ENCODE data around the gene BCL2L13.
"Not testable (repeated sequence)": the region's sequence is repeated elsewhere in the genome, so short reads cannot be mapped to it uniquely, and the experiment has no call there.

The BCL2L13 gene

DNA sequence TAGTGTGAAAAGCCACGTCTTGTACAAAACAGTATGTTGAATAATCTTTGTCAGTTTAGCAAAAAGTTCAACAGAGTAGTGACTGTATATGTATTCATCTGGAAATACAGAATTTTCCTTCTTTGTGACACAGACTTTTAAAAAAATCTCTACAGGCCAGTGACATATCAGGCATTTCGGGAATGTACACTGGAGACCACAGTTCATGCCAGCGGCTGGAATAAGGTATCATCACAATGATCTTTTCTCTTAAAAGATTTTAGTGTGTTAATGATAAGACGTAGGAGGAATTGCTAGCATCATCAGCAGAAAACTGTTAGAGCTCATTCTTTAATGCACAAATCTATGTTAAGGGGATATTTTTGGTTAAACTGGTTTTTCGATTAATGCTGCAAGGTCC lies 57.4 kb downstream of the BCL2L13 start:
- Mint-ChIP-seq H3K27ac (no peak overlapping the region), H3K36me3 (ENCODE audit: low read depth) (peaks cover 33% of the 10 kb centered on the region), H3K27me3 (no peaks in the 10 kb centered on the region), H3K9me3 (no peaks in the 10 kb centered on the region), H3K4me1 (ENCODE audit: low read depth) (peaks cover 4% of the 10 kb centered on the region), H3K4me3 (no peak overlapping the region)

DNA sequence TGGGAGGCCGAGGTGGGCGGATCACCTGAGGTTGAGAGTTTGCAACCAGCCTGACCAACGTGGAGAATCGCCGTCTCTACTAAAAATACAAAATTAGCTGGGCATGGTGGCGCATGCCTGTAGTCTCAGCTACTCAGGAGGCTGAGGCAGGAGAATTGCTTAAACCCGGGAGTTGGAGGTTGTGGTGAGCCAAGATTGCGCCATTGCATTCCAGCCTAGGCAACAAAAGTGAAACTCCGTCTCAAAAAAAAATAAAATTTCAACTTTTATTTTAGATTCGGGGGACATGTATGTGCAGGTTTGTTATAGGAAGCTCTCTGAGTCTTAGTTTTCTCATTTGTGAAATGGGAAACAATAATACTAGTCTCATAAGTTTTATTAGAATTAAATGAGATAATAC lies 58.6 kb downstream of the BCL2L13 start:
- H3K4me3 Mint-ChIP-seq; H3K9me3 Mint-ChIP-seq; H3K27ac Mint-ChIP-seq; H3K27me3 Mint-ChIP-seq; H3K4me1 Mint-ChIP-seq (ENCODE audit: low read depth): not testable (repeated sequence)
- H3K36me3 Mint-ChIP-seq (ENCODE audit: low read depth) = peaks cover 24% of the 10 kb centered on the region

DNA sequence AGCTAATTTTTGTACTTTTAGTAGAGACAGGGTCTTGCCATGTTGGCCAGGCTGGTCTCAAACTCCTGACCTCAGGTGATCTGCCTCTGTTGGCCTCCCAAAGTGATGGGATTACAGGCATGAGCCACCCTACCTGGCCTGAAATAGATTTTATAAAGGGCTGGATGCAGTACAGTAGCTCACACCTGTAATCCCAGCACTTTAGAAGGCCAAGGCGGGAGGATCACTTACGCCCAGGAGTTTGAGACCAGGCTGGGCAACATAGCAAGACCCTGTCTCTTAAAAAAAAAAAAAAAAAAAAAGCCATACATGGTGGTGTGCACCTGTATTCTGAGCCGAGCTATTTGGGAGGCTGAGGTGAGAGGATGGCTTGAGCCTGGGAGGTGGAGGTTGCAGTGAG lies 59.7 kb downstream of the BCL2L13 start:
- H3K9me3 Mint-ChIP-seq; H3K27ac Mint-ChIP-seq; H3K27me3 Mint-ChIP-seq; H3K4me3 Mint-ChIP-seq; H3K4me1 Mint-ChIP-seq (ENCODE audit: low read depth): not testable (repeated sequence)
- H3K36me3 Mint-ChIP-seq (ENCODE audit: low read depth) = peaks cover 24% of the 10 kb centered on the region

DNA sequence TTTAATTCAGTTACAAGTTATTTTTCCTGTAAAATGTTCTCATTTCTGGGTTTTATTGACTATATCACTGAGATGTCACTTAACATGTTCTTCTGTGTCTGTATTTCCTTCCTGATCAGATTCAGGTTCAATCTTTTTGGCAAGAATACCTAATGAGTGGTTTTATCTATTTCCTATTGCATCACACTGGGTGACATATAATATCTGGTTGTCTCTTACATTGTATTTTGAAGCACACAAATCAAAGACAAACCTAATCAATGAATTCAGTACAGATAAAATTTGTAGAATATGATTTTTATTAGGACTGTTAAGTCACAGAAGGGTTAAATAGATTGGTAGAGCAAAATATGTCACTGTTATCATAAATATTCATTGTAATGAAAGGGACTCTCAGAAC lies 60.4 kb downstream of the BCL2L13 start:
- H3K36me3 Mint-ChIP-seq (ENCODE audit: low read depth) = peaks cover 30% of the 10 kb centered on the region
- no peak overlapping the region for H3K27ac Mint-ChIP-seq
- no peaks in the 10 kb centered on the region for H3K9me3 Mint-ChIP-seq

DNA sequence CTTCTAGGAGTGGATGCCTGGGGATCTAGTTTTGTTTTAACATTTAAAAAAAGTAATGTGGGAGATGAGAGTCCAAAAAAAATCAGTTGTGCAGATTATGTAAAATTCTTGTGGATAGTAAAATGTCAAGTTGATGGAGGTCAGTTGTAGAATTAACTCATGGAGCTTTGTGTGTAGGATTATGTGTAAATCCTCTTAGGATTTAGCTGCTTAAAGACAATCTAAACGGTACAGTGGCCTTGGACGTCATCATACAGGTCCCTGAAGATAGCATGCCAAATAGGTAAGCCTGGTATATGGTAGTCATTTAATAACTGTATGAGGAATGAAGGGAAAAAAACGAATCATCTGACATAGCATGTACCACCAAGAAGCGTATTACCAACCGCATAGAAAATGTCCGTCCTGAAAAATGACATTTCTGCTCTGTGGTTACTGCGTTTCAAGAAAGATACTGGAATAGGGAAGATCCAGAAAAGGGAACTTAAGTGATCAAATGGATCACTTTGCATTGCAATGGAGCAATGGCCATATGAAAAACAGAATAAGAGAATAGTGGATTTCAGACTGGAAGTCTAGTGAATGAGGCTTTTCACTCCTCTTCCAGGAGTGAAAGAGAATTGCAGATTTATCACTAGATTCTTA lies 61.3 kb downstream of the BCL2L13 start:
- no peaks in the 10 kb centered on the region for H3K9me3 Mint-ChIP-seq
- H3K27ac Mint-ChIP-seq = no peak overlapping the region
- peaks cover 6% of the 10 kb centered on the region for H3K4me1 Mint-ChIP-seq (ENCODE audit: low read depth)
- H3K4me3 Mint-ChIP-seq = no peak overlapping the region
- peaks cover 27% of the 10 kb centered on the region for H3K36me3 Mint-ChIP-seq (ENCODE audit: low read depth)
- no peaks in the 10 kb centered on the region for H3K27me3 Mint-ChIP-seq

More for the DNA sequence above, 60.4 kb downstream of the BCL2L13 start:
- Mint-ChIP-seq H3K4me1 (ENCODE audit: low read depth) (peaks cover 4% of the 10 kb centered on the region), H3K27me3 (no peaks in the 10 kb centered on the region), H3K4me3 (no peak overlapping the region)

DNA sequence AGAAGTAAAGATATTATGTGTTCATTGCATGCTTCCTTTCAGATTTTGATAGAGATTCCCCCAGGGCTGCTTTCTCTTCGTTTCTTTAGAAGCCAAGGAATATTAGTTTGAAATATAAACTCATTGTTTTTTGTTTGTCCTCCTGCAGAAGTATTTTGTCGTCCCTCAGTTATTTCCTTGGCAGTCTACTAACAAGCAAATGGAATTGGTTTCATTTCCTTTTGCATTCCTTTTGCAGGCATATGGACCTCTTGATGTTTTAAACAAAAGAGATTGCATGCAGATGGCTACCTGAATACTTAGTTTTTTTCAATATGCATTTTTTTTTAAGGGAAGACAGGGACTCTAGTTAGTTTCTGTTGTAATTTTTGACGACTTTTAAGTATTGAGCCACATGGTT lies 62.2 kb downstream of the BCL2L13 start:
- Mint-ChIP-seq H3K4me3 (no peak overlapping the region), H3K27ac (no peak overlapping the region), H3K9me3 (no peaks in the 10 kb centered on the region), H3K4me1 (ENCODE audit: low read depth) (peaks cover 13% of the 10 kb centered on the region), H3K27me3 (no peaks in the 10 kb centered on the region), H3K36me3 (ENCODE audit: low read depth) (peaks cover 26% of the 10 kb centered on the region)

DNA sequence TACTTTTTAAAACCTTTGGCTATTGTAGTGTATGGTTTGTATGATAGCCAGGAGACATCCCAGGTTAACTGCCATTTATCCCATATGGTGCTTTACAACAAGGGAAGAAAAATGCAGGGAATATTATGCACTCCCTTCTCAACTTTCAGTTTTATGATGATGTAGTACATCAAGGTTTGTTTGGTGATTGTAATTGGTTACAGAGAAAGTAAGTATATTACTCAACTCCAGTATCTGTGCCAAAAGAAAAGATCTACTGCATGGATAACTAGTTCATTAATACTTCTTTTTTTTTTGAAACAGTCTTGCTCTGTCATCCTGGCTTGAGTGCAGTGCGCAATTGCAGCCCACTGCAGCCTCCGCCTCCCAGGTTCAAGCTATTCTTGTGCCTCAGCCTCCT lies 65.3 kb downstream of the BCL2L13 start:
- Mint-ChIP-seq H3K4me3 (no peak overlapping the region), H3K36me3 (ENCODE audit: low read depth) (peaks cover 30% of the 10 kb centered on the region), H3K9me3 (no peaks in the 10 kb centered on the region), H3K4me1 (ENCODE audit: low read depth) (peaks cover 28% of the 10 kb centered on the region), H3K27ac (no peak overlapping the region), H3K27me3 (no peaks in the 10 kb centered on the region)

DNA sequence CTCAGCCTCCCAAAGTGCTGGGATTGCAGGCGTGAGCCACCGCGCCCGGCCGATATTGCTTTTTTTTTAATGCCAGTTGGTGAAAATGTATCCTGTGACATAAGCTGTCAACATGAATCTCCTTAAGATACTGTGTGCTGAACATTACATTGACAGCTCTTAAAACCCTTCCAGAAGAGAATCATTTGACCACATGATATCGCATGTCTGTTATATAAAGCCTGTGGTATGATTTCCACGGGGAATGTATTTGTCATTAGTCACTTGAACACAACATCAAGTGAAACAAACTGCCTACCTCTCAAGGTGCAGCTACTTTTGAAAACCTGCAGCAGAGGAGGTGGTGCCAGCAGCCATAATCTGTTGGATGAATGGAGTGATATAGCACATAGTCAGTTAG lies 67.0 kb downstream of the BCL2L13 start:
- Mint-ChIP-seq H3K27ac (peak overlapping the region; percentile 93), H3K4me3 (peak overlapping the region; percentile 51), H3K36me3 (ENCODE audit: low read depth) (peaks cover 28% of the 10 kb centered on the region), H3K4me1 (ENCODE audit: low read depth) (peaks cover 26% of the 10 kb centered on the region), H3K27me3 (no peaks in the 10 kb centered on the region), H3K9me3 (no peaks in the 10 kb centered on the region)

DNA sequence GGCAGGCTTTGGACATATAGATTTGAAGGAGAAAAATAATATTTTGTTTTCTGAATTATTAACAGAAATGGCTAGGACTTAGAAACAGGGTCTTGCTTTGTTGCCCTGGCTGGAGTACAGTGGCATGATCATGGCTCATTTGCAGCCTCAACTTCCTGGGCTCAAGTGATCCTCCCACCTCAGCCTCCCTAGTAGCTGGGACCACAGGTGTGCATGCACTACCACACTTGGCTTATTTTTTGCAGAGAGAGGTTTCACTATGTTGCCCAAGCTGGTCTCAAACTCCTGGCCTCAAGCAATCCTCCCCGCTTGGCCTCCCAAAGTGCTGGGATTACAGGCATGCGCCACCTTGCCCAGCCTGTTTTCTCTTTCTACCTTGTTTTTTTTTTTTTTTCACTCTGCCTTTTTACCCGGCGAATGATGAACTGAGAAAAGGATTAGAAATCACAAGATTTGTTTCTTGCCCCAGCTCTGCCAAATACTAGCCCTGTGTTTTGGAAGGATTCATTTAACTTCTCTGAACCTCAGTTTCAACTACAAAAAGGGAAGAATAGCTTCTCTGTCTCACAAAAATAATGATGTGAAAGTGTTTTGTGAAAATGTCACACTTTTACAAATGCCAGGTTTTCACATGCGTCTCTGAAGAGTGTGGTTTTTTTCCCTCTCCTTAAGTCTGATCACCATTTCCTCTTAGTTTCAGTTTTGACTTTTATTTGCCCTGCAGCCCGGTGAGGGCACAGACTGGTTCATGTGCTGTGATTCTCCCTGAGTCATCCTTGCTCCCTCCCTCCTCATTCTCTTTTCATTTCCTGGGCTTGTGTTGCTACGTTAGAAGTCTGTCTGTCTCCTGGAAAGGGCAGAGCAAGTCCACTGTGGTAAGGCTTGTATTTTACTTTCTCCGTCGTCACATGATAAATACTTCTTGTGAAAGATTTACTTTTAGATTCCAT lies 67.7 kb downstream of the BCL2L13 start:
- Mint-ChIP-seq H3K4me3 (peak overlapping the region; percentile 66), H3K9me3 (no peaks in the 10 kb centered on the region), H3K4me1 (ENCODE audit: low read depth) (peaks cover 26% of the 10 kb centered on the region), H3K27ac (peak overlapping the region; percentile 93), H3K36me3 (ENCODE audit: low read depth) (peaks cover 28% of the 10 kb centered on the region), H3K27me3 (no peaks in the 10 kb centered on the region)

DNA sequence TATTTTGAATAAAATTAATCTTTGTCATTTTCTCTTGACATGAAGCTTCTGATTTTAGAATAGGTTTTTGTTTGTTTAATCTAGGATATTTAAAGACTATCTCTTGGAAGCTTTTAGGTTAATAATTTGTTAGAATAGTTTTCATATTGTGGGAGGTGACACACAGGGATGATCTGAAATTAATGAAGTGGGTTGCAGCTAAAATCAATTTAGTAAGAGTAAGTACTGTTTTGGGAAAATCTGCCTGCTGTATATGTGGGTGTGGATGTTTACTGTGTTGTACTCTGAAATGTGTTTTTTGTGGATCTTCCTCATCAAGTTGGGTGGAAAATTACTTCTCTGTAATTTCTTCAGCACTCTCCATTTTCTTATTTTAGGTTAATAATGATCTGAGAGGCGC lies 68.4 kb downstream of the BCL2L13 start:
- peaks cover 26% of the 10 kb centered on the region for H3K4me1 Mint-ChIP-seq (ENCODE audit: low read depth)
- H3K27me3 Mint-ChIP-seq = no peaks in the 10 kb centered on the region
- peak overlapping the region; percentile 59 for H3K27ac Mint-ChIP-seq
- H3K36me3 Mint-ChIP-seq (ENCODE audit: low read depth) = peaks cover 33% of the 10 kb centered on the region
- peak overlapping the region; percentile 13 for H3K4me3 Mint-ChIP-seq
- no peaks in the 10 kb centered on the region for H3K9me3 Mint-ChIP-seq

DNA sequence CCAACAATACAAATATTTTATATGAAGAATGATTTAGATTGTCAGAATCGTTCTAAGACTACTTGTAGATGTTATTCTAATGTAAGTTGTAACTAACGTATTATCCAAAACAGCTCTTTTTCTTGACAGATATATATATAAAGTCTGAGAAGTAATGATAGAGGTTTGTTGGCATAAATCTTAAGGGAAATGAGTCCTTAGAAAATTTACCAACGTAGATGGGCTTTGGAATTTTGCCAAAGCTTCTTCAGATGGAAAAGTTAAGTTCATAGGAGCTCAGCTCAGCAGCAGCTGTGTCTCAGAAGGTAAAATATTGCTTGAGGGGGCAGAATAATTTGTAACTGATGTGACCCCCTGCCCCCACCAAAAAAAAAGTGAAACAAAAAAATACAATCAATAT lies 69.0 kb downstream of the BCL2L13 start:
- H3K27me3 Mint-ChIP-seq = no peaks in the 10 kb centered on the region
- H3K36me3 Mint-ChIP-seq (ENCODE audit: low read depth) = peaks cover 38% of the 10 kb centered on the region
- peaks cover 26% of the 10 kb centered on the region for H3K4me1 Mint-ChIP-seq (ENCODE audit: low read depth)
- H3K9me3 Mint-ChIP-seq = no peaks in the 10 kb centered on the region
- H3K27ac Mint-ChIP-seq = no peak overlapping the region
- no peak overlapping the region for H3K4me3 Mint-ChIP-seq

DNA sequence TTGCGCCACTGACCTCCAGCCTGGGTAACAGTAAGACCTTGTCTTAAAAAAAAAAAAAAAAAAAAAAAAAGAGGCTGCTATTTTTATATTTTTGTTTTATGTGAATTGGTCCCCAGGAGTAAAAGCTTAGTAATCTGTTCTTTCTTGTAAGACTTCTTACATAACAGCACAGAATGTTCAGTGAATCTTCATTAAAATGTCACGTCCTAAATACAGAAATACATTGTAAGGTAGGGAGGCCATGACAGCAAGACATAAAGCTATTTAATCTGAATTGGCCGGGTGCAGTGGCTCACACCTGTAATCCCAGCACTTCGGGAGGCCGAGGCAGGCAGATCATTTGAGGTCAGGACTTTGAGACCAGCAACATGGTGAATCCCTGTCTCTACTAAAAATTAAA lies 71.5 kb downstream of the BCL2L13 start:
- no peak overlapping the region for H3K27ac Mint-ChIP-seq
- peaks cover 34% of the 10 kb centered on the region for H3K36me3 Mint-ChIP-seq (ENCODE audit: low read depth)
- no peaks in the 10 kb centered on the region for H3K9me3 Mint-ChIP-seq
- H3K4me1 Mint-ChIP-seq (ENCODE audit: low read depth) = peaks cover 23% of the 10 kb centered on the region
- no peak overlapping the region for H3K4me3 Mint-ChIP-seq
- H3K27me3 Mint-ChIP-seq = no peaks in the 10 kb centered on the region

DNA sequence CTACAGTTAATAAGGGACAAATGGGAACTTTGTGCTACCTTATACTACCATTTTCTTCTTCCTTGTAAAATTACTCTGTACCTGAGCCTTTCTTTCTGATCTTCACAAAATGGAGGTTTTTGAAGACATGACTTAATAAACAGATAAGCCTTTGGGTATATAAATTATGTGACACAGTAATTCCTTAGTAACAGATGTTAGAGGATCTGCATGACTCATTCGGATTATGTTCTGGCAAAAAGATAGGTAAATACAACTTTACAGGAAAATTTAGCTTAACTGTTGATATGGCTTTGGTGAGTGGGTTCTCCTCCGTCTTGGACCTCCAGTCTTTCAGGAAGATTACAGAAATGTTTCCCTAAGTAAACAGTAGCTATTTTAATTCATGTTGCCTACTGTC lies 73.9 kb downstream of the BCL2L13 start:
- H3K36me3 Mint-ChIP-seq (ENCODE audit: low read depth) = peaks cover 35% of the 10 kb centered on the region
- no peaks in the 10 kb centered on the region for H3K27me3 Mint-ChIP-seq
- peaks cover 3% of the 10 kb centered on the region for H3K4me1 Mint-ChIP-seq (ENCODE audit: low read depth)

DNA sequence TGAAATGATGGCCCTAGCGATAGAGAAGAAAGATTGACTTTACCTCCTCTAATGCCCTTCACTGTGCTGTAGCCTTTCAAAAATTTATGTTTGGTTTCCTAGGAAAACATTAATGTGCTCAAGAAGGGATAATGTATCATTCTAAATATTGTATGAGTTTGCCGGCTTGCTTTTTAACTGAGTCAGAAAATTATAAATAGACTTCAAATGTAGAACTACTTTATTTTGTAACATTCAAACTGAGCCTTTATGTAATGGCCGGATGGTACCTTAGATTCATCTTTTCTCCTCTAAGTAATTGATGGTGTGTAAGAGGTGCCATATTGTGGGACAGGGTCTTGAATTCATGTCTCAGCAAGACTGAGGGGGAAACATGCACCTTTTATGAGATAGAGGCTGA lies 78.0 kb downstream of the BCL2L13 start:
- no peaks in the 10 kb centered on the region for H3K4me1 Mint-ChIP-seq (ENCODE audit: low read depth)
- H3K36me3 Mint-ChIP-seq (ENCODE audit: low read depth) = peaks cover 27% of the 10 kb centered on the region
- no peaks in the 10 kb centered on the region for H3K9me3 Mint-ChIP-seq
- H3K4me3 Mint-ChIP-seq = no peak overlapping the region
- H3K27me3 Mint-ChIP-seq = no peaks in the 10 kb centered on the region
- no peak overlapping the region for H3K27ac Mint-ChIP-seq

More for the DNA sequence above, 73.9 kb downstream of the BCL2L13 start:
- H3K4me3 Mint-ChIP-seq = no peak overlapping the region
- no peaks in the 10 kb centered on the region for H3K9me3 Mint-ChIP-seq
- H3K27ac Mint-ChIP-seq = no peak overlapping the region

DNA sequence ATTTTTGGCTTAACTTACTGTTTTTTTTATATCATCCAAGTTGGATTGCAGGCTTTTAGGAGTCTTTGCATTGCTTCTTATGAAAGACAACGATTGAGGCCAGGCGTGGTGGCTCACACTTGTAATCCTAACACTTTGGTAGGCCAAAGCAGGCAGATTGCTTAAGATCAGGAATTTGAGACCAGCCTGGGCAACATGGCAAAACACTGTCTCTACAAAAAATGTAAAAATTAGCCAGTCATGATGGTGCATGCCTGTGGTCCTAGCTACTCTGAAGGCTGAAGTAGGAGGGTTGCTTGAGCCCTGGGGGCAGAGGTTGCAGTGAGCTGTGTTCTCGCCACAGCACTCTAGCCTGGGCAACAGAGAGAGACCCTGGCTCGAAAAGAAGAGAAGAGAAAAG lies 79.2 kb downstream of the BCL2L13 start:
- peaks cover 15% of the 10 kb centered on the region for H3K36me3 Mint-ChIP-seq (ENCODE audit: low read depth)
- H3K4me3 Mint-ChIP-seq = no peak overlapping the region
- no peak overlapping the region for H3K27ac Mint-ChIP-seq
- H3K4me1 Mint-ChIP-seq (ENCODE audit: low read depth) = no peaks in the 10 kb centered on the region
- H3K9me3 Mint-ChIP-seq = no peaks in the 10 kb centered on the region
- no peaks in the 10 kb centered on the region for H3K27me3 Mint-ChIP-seq
